ENCODE data around the gene ANKMY2.

DNA sequence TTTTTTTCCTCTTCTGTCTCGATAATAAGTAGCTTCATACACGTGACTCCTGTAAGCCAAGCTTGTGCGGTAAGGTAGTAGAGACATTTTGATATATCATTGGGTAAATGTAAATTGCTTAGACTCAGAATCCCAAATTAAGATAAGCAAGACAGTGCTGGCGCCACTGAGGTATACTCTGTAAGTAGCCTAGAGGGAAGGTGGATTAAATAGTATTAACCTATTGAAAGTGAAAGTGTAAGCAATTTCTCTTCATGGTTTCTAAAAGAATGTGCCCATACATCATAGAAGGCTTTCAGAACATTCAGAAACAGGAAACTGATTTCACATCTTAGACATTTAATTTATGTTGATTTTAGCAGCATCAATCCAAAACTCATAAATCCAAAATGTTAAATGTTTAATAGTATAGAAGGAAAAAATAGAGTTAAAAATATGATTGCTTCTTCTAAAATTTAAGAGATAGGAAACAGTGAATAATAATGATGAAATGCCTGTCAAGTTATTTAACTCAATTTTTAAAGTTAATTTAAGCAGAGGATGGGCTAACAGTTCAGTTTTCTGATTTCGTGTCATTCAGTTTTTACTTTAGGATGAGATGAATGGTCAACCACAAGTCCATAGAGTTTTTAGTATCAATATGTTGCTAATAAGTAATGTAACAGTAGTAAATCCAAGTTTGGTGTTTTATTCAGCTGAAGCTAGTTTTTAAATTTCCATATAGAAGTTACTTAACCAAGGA is 82.1 kb downstream of the ANKMY2 start:
- TF ChIP-seq CTCF (conservative IDR thresholded peaks at IDR 0.05; ENCODE audit: low read length) (no peak), EZH2phosphoT487 (IDR thresholded peaks at IDR 0.05; ENCODE audit: borderline replicate concordance) (no peak)
